Measurements from ENCODE around the gene RPL9.
"Not testable (repeated sequence)": the region's sequence is repeated elsewhere in the genome, so short reads cannot be mapped to it uniquely, and the experiment has no call there.

The RPL9 gene

DNA sequence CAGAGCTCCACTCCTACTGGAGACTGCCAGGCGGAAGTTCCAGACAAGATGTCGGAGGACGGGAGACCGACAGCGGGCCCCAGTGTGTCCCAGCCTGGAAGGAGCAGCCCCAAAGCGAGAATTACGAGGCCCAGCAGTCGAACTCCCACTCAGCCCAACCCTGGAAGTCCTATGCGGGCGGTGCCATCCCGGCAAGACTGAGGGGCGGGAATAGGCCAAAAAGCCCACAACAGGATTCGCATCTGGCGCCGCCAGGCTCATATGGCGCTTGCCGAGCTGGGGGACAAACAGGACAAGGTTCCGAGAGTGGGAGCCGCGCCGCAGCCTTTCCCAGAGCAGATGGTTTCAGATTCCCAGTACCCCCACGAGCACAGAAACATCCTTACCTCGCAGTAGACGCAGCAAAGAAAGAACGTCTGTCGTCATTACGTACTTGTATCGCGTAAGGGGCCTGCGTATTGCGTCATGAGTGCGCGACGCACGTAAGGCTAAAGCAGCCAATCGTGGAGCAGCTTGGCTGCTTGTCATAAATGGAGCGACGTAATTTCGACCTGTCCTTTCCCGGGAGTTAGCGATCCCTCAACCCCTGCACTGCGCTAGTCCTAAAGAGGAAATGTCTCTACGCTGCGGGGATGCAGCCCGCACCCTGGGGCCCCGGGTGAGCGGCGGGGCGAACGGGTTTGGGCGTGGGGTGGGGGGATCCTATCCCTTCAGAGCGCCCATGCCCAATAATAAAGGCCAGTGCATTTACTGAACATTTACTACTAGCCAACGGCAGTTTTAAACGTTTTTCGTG is at the start of gene RPL9, which contains the start of gene LIAS:
Gene RPL9, minus strand, starts transcription at position 418 of the 796 bp plus-strand sequence. CDS start 483 bp downstream, outside the sequence.
Gene LIAS, plus strand, starts transcription at position 552 of the 796 bp plus-strand sequence. Its CDS starts 62 bp downstream, at position 614.
- peak; percentile 85 to 87 for DNase-seq (ENCODE audit: low read depth in 2 of 2)

DNA sequence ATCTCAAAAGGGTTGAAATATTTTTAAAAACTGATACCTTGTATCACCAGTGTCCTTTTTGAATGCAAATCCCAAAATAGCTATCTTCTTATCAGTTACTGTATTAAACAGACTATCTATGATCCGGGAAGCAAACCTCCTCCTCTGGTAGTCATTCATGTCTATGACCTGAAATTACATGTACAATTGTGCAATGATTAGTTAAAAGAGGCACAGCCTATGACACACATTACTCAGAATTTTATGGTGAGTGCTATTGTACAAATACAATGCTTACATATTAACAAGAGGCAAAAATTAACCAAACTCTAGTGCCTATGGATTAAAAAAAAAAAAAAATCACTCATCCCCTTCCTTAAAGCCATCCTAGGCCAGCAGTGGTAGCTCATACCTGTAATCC is 46.9 kb upstream of the RPL9 start:
- DNase-seq (ENCODE audit: low read depth in 2 of 2): no peak

DNA sequence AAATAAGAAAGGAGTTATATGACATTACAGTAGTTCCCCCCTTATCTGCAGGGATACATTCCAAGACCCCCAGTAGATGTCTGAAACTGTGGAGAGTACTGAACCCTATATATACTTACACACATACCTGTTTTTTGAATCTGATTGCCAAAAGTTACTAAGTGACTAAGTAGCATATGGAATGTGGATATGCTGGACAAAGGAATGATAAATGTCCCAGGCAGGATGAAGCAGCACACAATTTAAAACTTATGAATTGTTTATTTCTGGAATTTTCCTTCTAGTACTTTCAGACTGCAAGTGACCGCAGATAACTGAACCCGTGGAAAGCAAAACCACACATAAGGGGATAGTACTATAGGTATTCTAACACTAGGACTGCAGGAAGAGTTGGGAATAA is 45.8 kb upstream of the RPL9 start:
- no peak for DNase-seq (ENCODE audit: low read depth in 2 of 2)

DNA sequence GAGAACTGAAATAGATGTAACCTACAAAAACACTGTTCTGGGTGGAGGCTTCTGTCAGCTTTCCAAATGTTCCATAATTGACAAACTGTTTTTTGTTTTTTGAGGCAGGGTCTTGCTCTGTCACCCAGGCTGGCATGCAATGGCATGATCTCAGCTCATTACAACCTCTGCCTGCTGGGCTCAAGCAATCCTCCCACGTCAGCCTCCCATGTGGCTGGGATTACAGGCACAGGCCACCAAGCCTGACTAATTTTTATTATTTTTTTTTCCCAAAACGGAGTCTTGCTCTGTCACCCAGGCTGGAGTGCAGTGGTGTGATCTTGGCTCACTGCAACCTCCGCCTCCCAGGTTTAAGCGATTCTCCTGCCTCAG is 43.9 kb upstream of the RPL9 start:
- DNase-seq (ENCODE audit: low read depth in 2 of 2): not testable (repeated sequence)

DNA sequence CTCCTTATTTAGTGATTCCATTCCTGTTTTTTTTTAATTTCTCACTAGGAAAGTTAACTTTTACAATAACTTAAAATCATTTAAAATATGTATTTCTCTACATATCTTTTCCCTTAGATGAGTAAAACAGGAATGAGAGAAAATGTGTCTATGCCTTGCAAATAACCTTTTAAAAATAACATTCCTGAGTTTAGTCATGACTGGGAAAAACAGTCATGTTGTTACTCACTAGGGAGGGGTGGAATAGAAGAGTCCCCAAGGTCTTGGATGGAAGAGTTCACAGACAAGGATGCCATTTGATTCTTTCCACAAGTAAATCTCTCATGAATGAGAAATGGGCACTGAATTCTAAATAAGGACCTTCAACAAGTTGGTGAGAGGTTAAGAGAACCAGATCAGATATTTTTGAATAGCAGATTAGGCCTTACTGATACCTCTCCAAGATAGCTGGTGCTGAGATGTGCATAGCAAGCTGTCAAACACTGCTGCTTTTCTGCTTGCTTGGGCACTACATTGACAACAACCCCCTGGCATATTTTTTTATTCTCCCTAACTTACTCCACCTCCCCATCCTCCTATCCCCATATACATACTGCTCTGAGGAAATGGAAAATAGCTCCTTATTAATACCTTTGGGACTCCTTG is 43.4 kb upstream of the RPL9 start:
- no peak for DNase-seq (ENCODE audit: low read depth in 2 of 2)

DNA sequence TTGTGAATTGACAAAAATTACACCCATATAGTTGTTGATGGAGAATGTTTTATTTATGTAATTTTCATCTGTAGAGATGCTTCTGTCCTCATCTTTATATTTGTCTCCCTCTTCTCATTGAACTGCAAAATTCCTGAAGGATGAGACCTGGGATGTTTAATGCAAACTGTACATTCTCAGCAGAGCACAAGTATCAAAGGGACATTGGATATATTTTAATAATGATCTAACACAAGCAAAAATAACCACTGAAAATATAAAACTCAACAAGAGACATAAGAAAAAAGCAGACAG is 40.0 kb upstream of the RPL9 start:
- DNase-seq (ENCODE audit: low read depth in 2 of 2): no peak

DNA sequence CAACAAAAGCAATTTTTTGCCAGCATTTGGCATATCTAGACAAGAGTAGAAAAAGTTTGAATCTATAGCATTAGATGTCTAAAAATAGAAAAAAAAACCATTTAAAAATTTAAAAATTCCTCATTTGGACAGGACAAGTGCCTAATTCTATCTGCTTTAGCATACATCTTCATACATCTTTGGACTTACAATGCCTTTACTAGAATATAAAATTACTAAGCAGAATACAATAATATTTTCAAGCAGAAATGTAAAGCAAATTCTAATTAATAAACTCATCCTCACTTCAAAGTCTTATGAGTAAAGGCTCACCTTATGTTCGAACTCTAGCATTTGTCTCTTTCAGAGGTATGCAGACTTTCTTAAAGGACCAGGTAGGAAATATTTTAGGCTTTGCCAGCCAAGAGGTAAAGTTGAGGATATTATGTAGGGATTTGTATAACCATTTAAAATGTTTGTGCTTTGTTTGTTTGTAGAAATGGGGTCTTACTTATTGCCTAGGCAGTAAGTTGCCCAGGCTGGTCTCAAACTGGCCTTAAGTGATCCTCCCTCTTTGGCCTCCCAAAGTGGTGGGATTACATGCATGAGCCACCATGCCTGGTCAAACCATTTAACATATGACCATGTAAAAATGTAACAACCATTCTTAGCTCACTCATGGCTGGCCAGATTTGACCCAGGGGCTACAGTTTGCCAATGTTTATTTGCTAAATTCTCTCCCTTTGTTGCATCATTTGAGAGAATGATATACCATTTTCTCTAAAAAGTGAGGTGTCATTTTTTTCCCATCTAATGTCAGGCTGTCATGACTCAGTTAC is 39.4 kb upstream of the RPL9 start:
- no peak for DNase-seq (ENCODE audit: low read depth in 2 of 2)

DNA sequence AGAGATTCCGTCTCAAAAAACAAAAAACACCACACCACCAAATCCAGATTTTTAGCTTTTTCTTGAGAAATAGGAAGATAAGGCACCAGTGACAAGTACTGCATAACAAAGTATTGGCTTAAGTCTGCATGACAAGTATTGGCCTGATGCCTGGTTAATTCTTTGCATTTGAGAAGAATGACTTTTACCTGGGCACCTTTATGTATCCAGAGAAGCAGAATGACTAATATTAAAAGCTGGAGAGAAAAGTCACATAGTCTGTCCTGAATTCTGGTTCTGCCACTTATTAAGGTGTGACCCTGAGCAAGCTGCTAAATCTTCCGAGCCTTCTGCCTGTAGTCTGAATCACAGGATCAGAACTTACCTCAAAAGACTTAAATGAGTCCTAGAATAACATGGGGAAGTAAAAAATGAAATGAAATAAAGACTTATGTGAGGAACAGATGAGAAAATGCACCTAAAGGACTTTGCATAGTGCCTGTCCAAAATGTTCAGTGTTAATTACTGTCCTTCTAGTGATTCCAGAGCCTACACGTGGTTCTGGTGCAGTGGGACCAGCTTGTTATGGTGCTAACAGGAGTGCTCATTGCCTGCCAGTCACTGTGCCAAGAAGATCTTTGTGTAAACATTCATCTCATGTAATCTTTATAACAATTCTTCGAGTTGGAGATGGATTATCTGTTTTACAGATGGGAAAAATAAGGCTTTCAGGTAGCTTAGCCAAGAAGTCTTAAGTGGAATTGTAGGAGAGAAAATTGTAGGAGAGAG is 36.9 kb upstream of the RPL9 start:
- DNase-seq (ENCODE audit: low read depth in 2 of 2): no peak

DNA sequence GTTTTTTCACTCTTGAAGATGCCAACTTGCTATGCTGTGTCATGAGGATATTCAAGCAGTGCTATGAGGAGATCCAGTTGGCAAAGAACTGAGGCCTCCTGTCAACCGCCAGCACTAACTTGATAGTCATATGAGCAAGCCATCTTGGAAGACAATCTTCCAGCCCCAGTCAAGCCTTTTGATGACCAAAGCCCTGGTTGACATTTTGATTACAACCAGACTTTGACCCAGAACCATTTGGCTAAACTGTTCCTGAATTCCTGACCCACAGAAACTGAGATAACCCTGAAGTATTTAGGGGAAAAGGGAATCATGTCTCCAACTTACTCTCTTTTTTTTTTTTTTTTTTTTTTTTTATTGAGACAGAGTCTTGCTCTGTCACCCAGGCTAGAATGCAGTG is 35.6 kb upstream of the RPL9 start:
- DNase-seq (ENCODE audit: low read depth in 2 of 2): no peak

DNA sequence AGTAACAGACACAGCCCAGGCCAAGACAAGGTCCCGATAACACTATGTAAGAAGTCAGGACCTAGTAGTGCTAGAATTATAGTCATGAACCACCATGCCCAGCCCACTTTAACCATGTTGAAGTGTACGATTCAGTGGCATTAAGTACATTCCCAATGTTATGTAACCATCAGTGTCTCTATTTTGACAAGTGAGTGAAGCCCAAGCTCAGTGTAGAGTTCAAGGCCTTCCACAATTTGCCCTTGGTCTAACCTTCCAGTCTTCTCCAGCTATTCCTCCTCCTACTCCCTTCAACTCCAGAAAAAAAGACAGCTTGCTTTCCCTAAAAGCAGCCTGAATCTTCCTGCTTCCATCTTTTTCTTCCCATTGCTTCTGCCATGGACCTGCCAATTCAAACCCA is 31.6 kb upstream of the RPL9 start:
- DNase-seq (ENCODE audit: low read depth in 2 of 2): no peak

DNA sequence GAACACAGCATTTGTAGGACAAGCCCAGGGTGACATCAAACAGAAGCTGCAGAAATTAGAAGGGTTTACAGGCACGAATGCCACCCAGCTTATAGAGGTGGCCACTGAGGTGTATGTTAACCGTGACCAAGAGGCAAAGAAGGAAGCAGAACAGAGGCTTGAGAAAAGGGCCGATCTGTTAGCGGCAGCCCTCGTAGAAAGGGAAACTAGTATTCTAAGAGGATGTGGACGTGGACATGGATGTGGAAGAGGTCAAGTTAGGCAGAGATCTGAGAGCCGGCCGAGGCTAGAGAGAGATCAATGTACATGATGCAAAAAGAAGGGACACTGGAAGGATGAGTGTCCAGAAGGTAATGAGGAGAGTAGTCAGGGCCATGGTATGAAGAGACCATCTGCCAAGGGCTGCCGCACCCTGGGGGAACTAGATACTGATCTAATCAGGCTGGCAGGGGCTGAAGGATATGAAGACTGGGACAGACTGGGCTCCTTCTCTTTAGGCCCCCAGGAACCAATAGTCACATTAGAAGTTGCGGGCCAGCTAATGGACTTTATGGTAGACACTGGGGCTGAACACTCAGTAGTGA is 27.6 kb upstream of the RPL9 start:
- no peak for DNase-seq (ENCODE audit: low read depth in 2 of 2)

DNA sequence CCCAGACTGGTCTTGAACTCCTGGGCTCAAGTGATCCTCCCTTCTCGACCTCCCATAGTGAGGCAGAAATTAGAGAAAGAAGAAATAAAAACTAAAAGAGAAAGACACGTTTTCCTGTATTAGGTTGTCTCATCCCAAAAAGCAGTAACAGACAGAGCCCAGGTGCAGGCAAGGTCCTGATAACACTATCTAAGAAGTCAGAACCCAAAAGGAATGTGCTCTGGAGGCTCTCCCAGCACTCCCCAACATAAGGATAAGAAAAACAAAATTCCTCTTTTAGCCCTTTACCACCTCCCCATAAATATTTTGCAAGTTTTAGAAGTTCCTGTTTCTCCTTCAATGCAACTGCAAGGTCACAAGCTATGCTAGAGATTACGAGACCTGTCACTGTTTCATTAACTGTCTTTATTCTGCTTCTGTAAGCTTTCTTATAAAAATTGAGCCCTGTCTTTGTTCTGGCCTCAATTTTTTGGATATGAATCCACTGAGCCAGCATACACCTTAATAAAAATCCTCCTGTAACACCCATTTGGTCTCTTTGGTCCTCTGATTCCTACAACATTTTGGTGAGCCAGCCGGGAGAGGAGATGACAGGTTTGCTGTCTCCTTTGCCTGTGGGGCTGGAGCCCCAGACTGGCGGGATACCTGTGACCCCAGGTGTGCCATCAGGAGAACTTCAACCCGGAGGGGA is 26.0 kb upstream of the RPL9 start:
- DNase-seq (ENCODE audit: low read depth in 2 of 2): no peak

DNA sequence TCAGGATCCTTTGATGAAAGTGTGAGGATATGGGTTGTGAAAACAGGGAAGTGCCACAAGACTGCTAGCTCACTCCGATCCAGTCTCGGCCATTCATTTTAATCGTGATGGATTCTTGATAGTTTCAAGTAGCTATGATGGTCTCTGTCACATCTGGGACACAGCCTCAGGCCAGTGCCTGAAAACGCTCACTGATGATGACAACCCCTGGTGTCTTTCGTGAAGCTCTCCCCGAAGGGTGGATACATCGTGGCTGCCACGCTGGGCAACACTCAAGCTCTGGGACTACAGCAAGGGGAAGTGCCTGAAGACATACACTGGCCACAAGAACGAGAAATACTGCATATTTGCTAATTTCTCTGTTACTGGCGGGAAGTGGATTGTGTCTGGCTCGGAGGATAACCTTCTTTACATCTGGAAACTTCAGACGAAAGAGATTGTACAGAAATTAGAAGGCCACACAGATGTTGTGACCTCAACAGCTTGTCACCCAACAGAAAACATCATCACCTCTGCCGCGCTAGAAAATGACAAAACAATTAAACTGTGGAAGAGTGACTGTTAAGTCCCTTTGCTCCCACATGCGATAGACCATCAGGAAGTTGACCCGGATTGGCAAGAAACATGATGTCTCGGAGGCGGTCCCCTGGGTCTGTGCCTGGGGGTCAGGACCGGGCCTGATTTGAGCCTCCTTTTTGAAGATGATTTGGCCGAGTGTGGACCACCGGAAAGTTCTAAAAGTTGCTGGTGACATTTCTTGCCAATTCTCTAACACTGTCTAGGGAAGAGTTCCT is 22.4 kb upstream of the RPL9 start:
- DNase-seq (ENCODE audit: low read depth in 2 of 2): no peak

DNA sequence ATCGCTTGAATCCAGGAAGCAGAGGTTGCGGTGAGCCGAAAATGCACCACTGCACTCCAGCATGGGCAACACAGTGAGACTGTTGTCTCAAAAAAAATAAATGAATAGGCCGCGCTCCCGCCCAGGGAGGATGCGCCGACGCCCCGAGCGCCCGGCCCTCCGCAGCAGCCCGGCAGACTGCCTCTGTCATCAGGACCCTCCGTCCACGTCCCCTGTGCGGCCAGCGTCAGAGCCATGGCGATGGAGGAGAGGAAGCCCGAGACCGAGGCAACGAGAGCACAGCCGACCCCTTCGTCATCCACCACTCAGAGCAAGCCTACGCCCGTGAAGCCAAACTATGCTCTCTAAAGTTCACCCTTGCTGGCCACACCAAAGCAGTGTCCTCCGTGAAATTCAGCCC is 21.5 kb upstream of the RPL9 start:
- no peak for DNase-seq (ENCODE audit: low read depth in 2 of 2)

DNA sequence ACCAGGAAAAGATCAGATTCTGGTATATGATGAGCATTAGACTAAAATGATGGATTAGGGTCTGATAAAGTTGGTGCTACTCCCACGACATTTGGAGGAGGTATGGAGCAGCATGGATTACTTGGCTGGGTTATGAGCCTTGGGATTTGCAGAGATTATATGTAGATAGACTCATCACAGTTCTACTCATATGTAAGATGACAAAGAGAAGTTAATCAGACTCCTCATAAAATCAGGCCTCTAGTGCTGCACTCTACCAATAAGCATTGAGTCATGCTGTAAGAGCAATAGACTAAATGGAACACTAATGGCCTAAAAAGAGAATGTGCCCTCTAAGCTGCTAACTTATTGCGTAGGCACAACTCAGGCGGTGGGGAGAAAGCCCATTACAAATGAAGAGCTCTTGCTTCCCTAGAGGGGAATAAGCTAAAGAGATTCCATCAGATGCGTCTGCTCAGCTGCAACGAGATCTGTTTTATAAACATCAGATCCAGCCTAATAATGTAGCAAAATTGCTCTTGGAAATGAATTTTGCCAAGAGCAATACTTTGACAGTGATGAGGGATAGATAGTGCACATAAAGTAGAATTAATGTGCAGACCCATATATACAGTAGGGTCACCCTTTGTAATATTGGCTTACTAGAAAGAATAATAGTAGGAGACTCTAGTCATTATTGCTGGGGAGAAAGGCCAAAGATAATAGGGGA is 17.6 kb upstream of the RPL9 start:
- DNase-seq (ENCODE audit: low read depth in 2 of 2): no peak

DNA sequence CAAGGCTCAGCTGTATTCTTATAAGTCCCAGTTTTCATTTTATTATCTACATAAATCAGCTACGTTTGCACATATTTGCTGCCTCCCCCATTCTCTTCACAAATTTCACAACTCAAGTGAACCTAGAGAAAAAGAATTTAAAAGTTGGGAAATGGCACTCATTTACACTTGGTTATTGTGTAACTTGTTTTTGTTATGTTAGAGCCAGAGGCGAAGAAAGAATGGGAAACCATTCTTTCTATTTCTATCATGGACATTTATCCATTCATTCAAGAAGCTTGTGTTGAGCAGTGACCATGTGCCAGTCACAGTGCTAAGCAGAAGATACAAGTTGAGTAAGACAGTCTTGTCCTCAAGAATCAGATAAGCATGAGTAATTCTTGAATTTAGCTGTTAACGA is 13.7 kb upstream of the RPL9 start:
- no peak for DNase-seq (ENCODE audit: low read depth in 2 of 2)

DNA sequence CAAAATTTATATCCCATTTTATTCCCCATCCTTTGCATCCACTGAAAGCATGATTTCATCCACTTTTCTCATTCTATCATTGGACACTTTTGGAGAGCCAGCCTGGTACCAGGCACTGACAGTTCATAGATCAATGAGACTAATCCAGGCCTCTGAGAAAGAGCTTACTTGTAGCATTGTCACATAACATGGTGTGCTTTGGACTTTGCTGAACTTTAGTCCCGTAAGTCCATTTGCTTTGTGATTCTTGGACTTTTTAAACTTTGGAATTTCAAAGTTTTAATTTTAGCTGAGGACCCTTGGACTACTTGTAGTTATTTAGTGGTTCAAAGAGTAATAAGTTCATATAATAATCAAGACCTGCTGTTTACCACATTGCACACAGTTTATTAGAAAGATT is 11.7 kb upstream of the RPL9 start:
- no peak for DNase-seq (ENCODE audit: low read depth in 2 of 2)

DNA sequence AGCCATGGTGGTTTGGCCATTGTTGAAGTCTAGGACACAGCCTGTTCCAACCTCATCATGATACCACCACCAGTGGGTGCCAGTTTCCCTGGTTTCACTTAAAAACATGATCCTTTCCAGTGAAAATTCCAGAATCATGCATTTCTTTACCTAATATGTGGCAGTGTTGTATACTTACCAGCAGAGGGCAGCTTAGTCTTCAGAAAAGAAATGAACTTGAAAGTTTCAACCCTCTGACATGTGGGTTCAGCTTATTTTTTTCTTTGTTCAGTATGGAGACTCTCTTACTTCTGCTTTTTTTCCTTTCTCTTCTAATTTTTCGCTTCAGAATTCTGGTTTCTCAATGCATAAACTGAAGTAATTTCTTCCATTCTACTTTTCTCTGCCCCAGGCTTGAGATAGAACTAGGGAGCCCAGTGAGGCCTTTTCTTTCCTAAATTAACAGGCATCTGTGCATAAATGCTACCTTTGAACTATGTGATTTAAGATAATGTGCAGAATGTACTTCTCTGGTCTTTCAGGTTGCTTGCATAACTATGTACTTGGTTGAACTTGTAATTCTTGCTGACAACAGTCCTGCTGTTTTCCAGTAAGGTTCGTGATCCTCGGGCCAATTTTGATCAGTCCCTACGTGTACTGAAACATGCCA is 10.8 kb upstream of the RPL9 start:
- no peak for DNase-seq (ENCODE audit: low read depth in 2 of 2)

DNA sequence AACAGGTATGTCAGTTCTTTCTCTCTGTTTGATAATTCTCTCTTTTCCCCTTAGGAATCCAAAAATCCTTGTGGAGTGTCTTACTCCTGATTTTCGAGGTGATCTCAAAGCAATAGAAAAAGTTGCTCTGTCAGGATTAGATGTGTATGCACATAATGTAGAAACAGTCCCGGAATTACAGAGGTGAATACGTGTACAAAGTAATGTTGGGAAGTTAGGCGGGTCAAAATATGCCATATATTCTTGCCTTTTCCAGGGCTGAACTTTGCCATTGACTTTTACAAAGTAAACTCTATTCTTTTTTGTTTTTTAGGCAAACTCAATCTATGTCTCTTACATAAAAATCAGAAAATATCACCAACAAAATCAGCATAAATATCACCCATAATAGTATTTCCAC is 8.7 kb upstream of the RPL9 start:
- DNase-seq (ENCODE audit: low read depth in 2 of 2): no peak
